HFF-Myc (cell line): ENCODE measurements around the gene NR3C1.

Source experiments
- DNase-seq: peaks from one replicate; pipeline ENCODE4 v3.0.0-alpha.2; 2011; ENCODE audit warnings: low read depth; ENCODE audit errors: extremely low read depth
- H3K4me3 ChIP-seq: replicated peaks from 2 replicates; pipeline ENCODE4 v1.5.1; 2011; ENCODE audit warnings: low read depth, mild to moderate bottlenecking, control low read depth, low read length
- CTCF ChIP-seq: IDR thresholded peaks from 2 replicates; pipeline ENCODE4 v1.5.1; 2012; ENCODE audit warnings: mild to moderate bottlenecking, low read depth, low read length, control low read depth; ENCODE audit errors: missing control alignments

NR3C1 gene

GRCh38 chr5:143308731-143309130, 94.8 kb downstream of the NR3C1 start:
- DNase-seq = no peak
- H3K4me3 ChIP-seq = no peak overlapping the region
- TF ChIP-seq CTCF = no peak

GRCh38 chr5:143306040-143306439, 97.4 kb downstream of the NR3C1 start:
- H3K4me3 ChIP-seq = no peak overlapping the region
- no peak for TF ChIP-seq CTCF

GRCh38 chr5:143304836-143305475, 98.5 kb downstream of the NR3C1 start:
- no peak for DNase-seq
- no peak for TF ChIP-seq CTCF
- H3K4me3 ChIP-seq = no peak overlapping the region

More at GRCh38 chr5:143306040-143306439, 97.4 kb downstream of the NR3C1 start:
- DNase-seq = no peak

- no peak for TF ChIP-seq CTCF
- no peak for DNase-seq
Observed at GRCh38 chr5:143302341-143303045, 101.0 kb downstream of the NR3C1 start.

GRCh38 chr5:143297756-143298155, 105.7 kb downstream of the NR3C1 start:
- no peak overlapping the region for H3K4me3 ChIP-seq

More at GRCh38 chr5:143302341-143303045, 101.0 kb downstream of the NR3C1 start:
- H3K4me3 ChIP-seq = no peak overlapping the region

GRCh38 chr5:143290125-143290524, 113.4 kb downstream of the NR3C1 start:
- TF ChIP-seq CTCF = no peak
- no peak for DNase-seq
- no peak overlapping the region for H3K4me3 ChIP-seq

More at GRCh38 chr5:143297756-143298155, 105.7 kb downstream of the NR3C1 start:
- TF ChIP-seq CTCF = no peak
- DNase-seq = no peak
